SK-N-SH treated with all-trans-retinoic acid at 6 μM for 48 hours (cell line): ENCODE data around the gene SSU72.

Source experiments
- ATAC-seq: fragments of 200-7000 bp; cut with Tn5 transposase; 3 replicates; pipeline ENCODE4 v1.9.1; 2020; ENCODE audit warnings: mild to moderate bottlenecking, moderate library complexity
- ARNTL ChIP-seq: fragments of 450-650 bp; formaldehyde crosslinking; IDR thresholded peaks from 2 replicates; pipeline ENCODE4 v1.5.0; 2020; ENCODE audit warnings: low read depth, mild to moderate bottlenecking, moderate library complexity, borderline replicate concordance
- CREB5 ChIP-seq: fragments of 250-450 bp; sonication (Bioruptor Pico); IDR thresholded peaks from 2 replicates; pipeline ENCODE4 v1.5.1; 2020; ENCODE audit warnings: low read depth, mild to moderate bottlenecking, moderate library complexity
- CSDC2 ChIP-seq: fragments of 250-450 bp; sonication (Bioruptor Pico); IDR thresholded peaks from 2 replicates; pipeline ENCODE4 v1.5.0; 2020; ENCODE audit warnings: mild to moderate bottlenecking, moderate library complexity
- ESRRG ChIP-seq: fragments of 250-450 bp; sonication (Bioruptor Pico); IDR thresholded peaks from 2 replicates; pipeline ENCODE4 v1.6.1; 2021; ENCODE audit warnings: mild to moderate bottlenecking
- ISL1 ChIP-seq: fragments of 250-450 bp; sonication (Bioruptor Pico); IDR thresholded peaks from 2 replicates; pipeline ENCODE4 v2.1.2; 2022; ENCODE audit warnings: mild to moderate bottlenecking, moderate library complexity
- OSR1 ChIP-seq: fragments of 250-450 bp; sonication (Bioruptor Pico); IDR thresholded peaks from 2 replicates; pipeline ENCODE4 v1.8.0; 2022; ENCODE audit warnings: moderate library complexity, mild to moderate bottlenecking, inconsistent platforms
- PATZ1 ChIP-seq: fragments of 250-450 bp; sonication (Bioruptor Pico); IDR thresholded peaks from 2 replicates; pipeline ENCODE4 v1.8.0; 2020; ENCODE audit warnings: mild to moderate bottlenecking, moderate library complexity, borderline replicate concordance
- POU6F1 ChIP-seq: fragments of 250-450 bp; sonication (Bioruptor Pico); IDR thresholded peaks from 2 replicates; pipeline ENCODE4 v1.8.0; 2021; ENCODE audit warnings: low read depth, mild to moderate bottlenecking, moderate library complexity, borderline replicate concordance
- PPARA ChIP-seq: fragments of 250-450 bp; sonication (Bioruptor Pico); IDR thresholded peaks from 2 replicates; pipeline ENCODE4 v1.5.0; 2020; ENCODE audit warnings: mild to moderate bottlenecking, borderline replicate concordance
- SNAI2 ChIP-seq: fragments of 250-450 bp; sonication (Bioruptor Pico); IDR thresholded peaks from 2 replicates; pipeline ENCODE4 v1.5.0; 2020; ENCODE audit warnings: mild to moderate bottlenecking, moderate library complexity
- TCF4 ChIP-seq: fragments of 250-450 bp; sonication (Bioruptor Pico); IDR thresholded peaks from 2 replicates; pipeline ENCODE4 v1.8.0; 2021; ENCODE audit warnings: mild to moderate bottlenecking, moderate library complexity, borderline replicate concordance
- TOX ChIP-seq: fragments of 250-450 bp; sonication (Bioruptor Pico); IDR thresholded peaks from 2 replicates; pipeline ENCODE4 v1.8.0; 2021; ENCODE audit warnings: mild to moderate bottlenecking, moderate library complexity, borderline replicate concordance
- TSHZ2 ChIP-seq: fragments of 250-450 bp; sonication (Bioruptor Pico); IDR thresholded peaks from 2 replicates; pipeline ENCODE4 v1.5.0; 2020; ENCODE audit warnings: mild to moderate bottlenecking, moderate library complexity
- ZC3H10 ChIP-seq: fragments of 250-450 bp; sonication (Bioruptor Pico); IDR thresholded peaks from 2 replicates; pipeline ENCODE4 v1.5.1; 2021; ENCODE audit warnings: mild to moderate bottlenecking, moderate library complexity
- ZFP3 ChIP-seq: fragments of 250-450 bp; sonication (Bioruptor Pico); IDR thresholded peaks from 2 replicates; pipeline ENCODE4 v1.5.0; 2020; ENCODE audit warnings: mild to moderate bottlenecking, moderate library complexity
- ZFP30 ChIP-seq: fragments of 450-650 bp; formaldehyde crosslinking; IDR thresholded peaks from 2 replicates; pipeline ENCODE4 v1.5.0; 2022; ENCODE audit warnings: mild to moderate bottlenecking, moderate library complexity
- ZNF8 ChIP-seq: fragments of 450-650 bp; formaldehyde crosslinking; IDR thresholded peaks from 2 replicates; pipeline ENCODE4 v1.5.0; 2020; ENCODE audit warnings: mild to moderate bottlenecking, moderate library complexity
- TF ChIP-seq, protein P1 (sequence below): fragments of 250-450 bp; sonication (Bioruptor Pico); IDR thresholded peaks from 2 replicates; pipeline ENCODE4 v1.5.1; 2021; ENCODE audit warnings: mild to moderate bottlenecking, moderate library complexity

The SSU72 gene

GRCh38 chr1:1602304-1602967 is 27.8 kb upstream of the SSU72 start:
- no peak for ATAC-seq

GRCh38 chr1:1601564-1602303 is 27.1 kb upstream of the SSU72 start:
- ATAC-seq: no peak
- TF ChIP-seq POU6F1 (CRISPR knock-in tag): no peak
- TF ChIP-seq OSR1: no peak
- TF ChIP-seq ZFP3: no peak
- TF ChIP-seq ESRRG (CRISPR knock-in tag): no peak
- no peak for TF ChIP-seq PPARA (CRISPR knock-in tag)
- no peak for TF ChIP-seq ZFP30 (CRISPR knock-in tag)
- no peak for TF ChIP-seq ZC3H10 (CRISPR knock-in tag)
- TF ChIP-seq ISL1 (CRISPR knock-in tag): no peak
- TF ChIP-seq, protein P1, sequence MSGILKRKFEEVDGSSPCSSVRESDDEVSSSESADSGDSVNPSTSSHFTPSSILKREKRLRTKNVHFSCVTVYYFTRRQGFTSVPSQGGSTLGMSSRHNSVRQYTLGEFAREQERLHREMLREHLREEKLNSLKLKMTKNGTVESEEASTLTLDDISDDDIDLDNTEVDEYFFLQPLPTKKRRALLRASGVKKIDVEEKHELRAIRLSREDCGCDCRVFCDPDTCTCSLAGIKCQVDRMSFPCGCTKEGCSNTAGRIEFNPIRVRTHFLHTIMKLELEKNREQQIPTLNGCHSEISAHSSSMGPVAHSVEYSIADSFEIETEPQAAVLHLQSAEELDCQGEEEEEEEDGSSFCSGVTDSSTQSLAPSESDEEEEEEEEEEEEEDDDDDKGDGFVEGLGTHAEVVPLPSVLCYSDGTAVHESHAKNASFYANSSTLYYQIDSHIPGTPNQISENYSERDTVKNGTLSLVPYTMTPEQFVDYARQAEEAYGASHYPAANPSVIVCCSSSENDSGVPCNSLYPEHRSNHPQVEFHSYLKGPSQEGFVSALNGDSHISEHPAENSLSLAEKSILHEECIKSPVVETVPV (CRISPR knock-in tag): no peak
- no peak for TF ChIP-seq CREB5 (CRISPR knock-in tag)
- no peak for TF ChIP-seq SNAI2
- no peak for TF ChIP-seq TOX
- no peak for TF ChIP-seq CSDC2
- no peak for TF ChIP-seq TCF4 (CRISPR knock-in tag)
- TF ChIP-seq ZNF8: no peak
- TF ChIP-seq PATZ1 (CRISPR knock-in tag): no peak
- TF ChIP-seq TSHZ2 (CRISPR knock-in tag): no peak
- TF ChIP-seq ARNTL: no peak

More at GRCh38 chr1:1602304-1602967, 27.8 kb upstream of the SSU72 start:
- TF ChIP-seq CREB5 (CRISPR knock-in tag) (no peak), PATZ1 (CRISPR knock-in tag) (no peak)
